H1 (cell line): ENCODE data around the gene ST8SIA5.

Source experiments
- CEBPB ChIP-seq: IDR thresholded peaks from 2 replicates; pipeline ENCODE4 v1.6.1; 2012; ENCODE audit warnings: low read depth, low read length
- CREB1 ChIP-seq: IDR thresholded peaks from 2 replicates; pipeline ENCODE4 v1.6.1; 2012; ENCODE audit warnings: inconsistent platforms
- MAX ChIP-seq: IDR thresholded peaks from 2 replicates; pipeline ENCODE4 v1.6.1; 2012; ENCODE audit warnings: inconsistent platforms
- TF ChIP-seq, protein P1 (sequence below), 3 experiments: IDR thresholded peaks; 1 replicate in 2 of 3; 2 replicates in 1 of 3; pipeline versions ENCODE4 v1.5.1 to v1.6.1; 2011; ENCODE audit warnings: low read length in 3 of 3, mild to moderate bottlenecking in 3 of 3, inconsistent platforms in 2 of 3, low read depth in 1 of 3, moderate library complexity in 1 of 3; ENCODE audit not compliant: insufficient read depth in 1 of 3; ENCODE audit errors: control extremely low read depth in 1 of 3

GRCh38 chr18:46650681-46651080, 106.2 kb downstream of the ST8SIA5 start:
- no peak for TF ChIP-seq MAX
- TF ChIP-seq, protein P1, sequence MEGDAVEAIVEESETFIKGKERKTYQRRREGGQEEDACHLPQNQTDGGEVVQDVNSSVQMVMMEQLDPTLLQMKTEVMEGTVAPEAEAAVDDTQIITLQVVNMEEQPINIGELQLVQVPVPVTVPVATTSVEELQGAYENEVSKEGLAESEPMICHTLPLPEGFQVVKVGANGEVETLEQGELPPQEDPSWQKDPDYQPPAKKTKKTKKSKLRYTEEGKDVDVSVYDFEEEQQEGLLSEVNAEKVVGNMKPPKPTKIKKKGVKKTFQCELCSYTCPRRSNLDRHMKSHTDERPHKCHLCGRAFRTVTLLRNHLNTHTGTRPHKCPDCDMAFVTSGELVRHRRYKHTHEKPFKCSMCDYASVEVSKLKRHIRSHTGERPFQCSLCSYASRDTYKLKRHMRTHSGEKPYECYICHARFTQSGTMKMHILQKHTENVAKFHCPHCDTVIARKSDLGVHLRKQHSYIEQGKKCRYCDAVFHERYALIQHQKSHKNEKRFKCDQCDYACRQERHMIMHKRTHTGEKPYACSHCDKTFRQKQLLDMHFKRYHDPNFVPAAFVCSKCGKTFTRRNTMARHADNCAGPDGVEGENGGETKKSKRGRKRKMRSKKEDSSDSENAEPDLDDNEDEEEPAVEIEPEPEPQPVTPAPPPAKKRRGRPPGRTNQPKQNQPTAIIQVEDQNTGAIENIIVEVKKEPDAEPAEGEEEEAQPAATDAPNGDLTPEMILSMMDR (IDR thresholded peaks at IDR 0.05; ENCODE audit: control extremely low read depth in 1 of 3, insufficient read depth in 1 of 3, low read depth in 1 of 3, low read length in 3 of 3): no peak
- no peak for TF ChIP-seq CREB1
- no peak for TF ChIP-seq CEBPB
